NCI-H2081 treated with DMSO at 0.1 percent for 48 hours (cell line): ENCODE results near the gene CREB3L2.
"Not testable (repeated sequence)": the region's sequence is repeated elsewhere in the genome, so short reads cannot be mapped to it uniquely, and the experiment has no call there.

Experiments used
- DNase-seq: peaks from one replicate; lab custom pipeline; 2025; lab: John Stamatoyannopoulos, UW

CREB3L2 gene

GRCh38 chr7:137987968-137988367 lies 13.9 kb downstream of the CREB3L2 start:
- no peak for DNase-seq

GRCh38 chr7:137987563-137987962 lies 14.3 kb downstream of the CREB3L2 start:
- no peak for DNase-seq

GRCh38 chr7:137987018-137987349 lies 14.9 kb downstream of the CREB3L2 start:
- DNase-seq = no peak

GRCh38 chr7:137986252-137987017 lies 15.5 kb downstream of the CREB3L2 start:
- no peak for DNase-seq

GRCh38 chr7:137985897-137986251 lies 16.0 kb downstream of the CREB3L2 start:
- DNase-seq = no peak

GRCh38 chr7:137985253-137985896 lies 16.5 kb downstream of the CREB3L2 start:
- DNase-seq = no peak

GRCh38 chr7:137984181-137985041 lies 17.5 kb downstream of the CREB3L2 start:
- DNase-seq = no peak

- DNase-seq = peak; percentile 46
Measured at GRCh38 chr7:137983323-137984008, 18.4 kb downstream of the CREB3L2 start.

GRCh38 chr7:137982394-137982793 lies 19.5 kb downstream of the CREB3L2 start:
- DNase-seq = not testable (repeated sequence)

GRCh38 chr7:137981668-137982067 lies 20.2 kb downstream of the CREB3L2 start:
- no peak for DNase-seq

- no peak for DNase-seq
Measured at GRCh38 chr7:137981175-137981574, 20.7 kb downstream of the CREB3L2 start.

GRCh38 chr7:137980308-137980707 lies 21.6 kb downstream of the CREB3L2 start:
- DNase-seq = no peak

GRCh38 chr7:137978464-137979237 lies 23.2 kb downstream of the CREB3L2 start:
- no peak for DNase-seq

- DNase-seq = no peak
Measured at GRCh38 chr7:137977173-137977572, 24.7 kb downstream of the CREB3L2 start.

GRCh38 chr7:137976696-137977095 lies 25.2 kb downstream of the CREB3L2 start:
- DNase-seq = no peak

- DNase-seq = no peak
Measured at GRCh38 chr7:137976232-137976631, 25.7 kb downstream of the CREB3L2 start.

GRCh38 chr7:137975768-137976167 lies 26.1 kb downstream of the CREB3L2 start:
- no peak for DNase-seq

- DNase-seq = no peak
Measured at GRCh38 chr7:137975221-137975620, 26.7 kb downstream of the CREB3L2 start.

GRCh38 chr7:137974766-137975165 lies 27.1 kb downstream of the CREB3L2 start:
- DNase-seq = no peak

GRCh38 chr7:137970253-137970975 lies 31.5 kb downstream of the CREB3L2 start:
- no peak for DNase-seq

GRCh38 chr7:137969828-137970227 lies 32.1 kb downstream of the CREB3L2 start:
- no peak for DNase-seq
